ENCODE results near the gene ZNF837. TPM values are rescaled to one million over a fixed set of nuclear protein-coding genes. Genes with fewer than 3 reads are reported as not detected.

Gene ZNF837
- total and polyA plus RNA-seq, 2 of the 13 experiments (the other 11 are each of a cell fraction or from before 2014, with no cell fraction given): 0.29 to 1.3 TPM

DNA sequence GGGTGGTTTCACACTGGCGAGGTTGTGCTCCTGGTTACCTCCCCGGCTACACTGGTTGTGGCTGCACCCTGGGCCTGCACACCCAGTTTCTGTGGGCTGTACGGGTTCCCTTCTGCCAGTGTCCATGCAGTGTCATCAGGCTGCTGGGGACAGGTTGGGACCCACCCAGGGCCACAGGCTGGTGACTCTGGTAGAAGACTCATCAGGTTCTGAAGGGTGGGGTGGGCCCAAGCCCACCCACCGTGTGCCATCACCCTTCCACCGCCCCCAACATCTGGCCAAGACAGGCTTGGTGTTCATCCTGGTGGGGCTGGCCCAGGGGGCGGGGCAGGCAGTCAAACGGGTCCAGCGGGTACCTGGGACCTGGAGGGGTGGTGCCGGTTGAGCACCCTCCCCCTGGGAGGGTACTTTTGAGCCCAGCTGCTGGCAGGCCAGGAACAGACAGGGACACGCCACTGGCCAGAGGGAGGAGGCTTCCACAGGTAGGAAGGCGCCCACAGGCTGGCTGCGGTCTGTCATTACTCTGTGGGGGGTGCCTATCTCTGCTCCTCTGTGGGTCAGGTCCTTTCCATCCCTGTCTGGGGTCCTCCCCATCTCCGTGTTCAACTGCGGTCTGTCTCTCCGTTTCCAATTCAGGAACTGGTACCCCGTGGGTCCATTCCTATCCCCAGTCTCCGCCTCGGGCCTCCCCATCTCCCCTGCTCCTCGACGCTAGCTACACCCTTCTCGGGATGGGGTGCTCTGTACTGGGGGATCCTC, 14.6 kb upstream of the ZNF837 start, which contains the start of gene RNF225 (continued):
- TF ChIP-seq, protein P1, sequence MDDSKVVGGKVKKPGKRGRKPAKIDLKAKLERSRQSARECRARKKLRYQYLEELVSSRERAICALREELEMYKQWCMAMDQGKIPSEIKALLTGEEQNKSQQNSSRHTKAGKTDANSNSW (CRISPR knock-in tag; IDR thresholded peaks at IDR 0.05; ENCODE audit: borderline replicate concordance): no peak
- no peak for TF ChIP-seq ZNF570 (CRISPR knock-in tag; IDR thresholded peaks at IDR 0.05; ENCODE audit: borderline replicate concordance)
- no peak for TF ChIP-seq ZFP90 (CRISPR knock-in tag; IDR thresholded peaks at IDR 0.05; ENCODE audit: borderline replicate concordance)
- TF ChIP-seq CREB1 (IDR thresholded peaks at IDR 0.05): no peak
- no peak for TF ChIP-seq CREB1 (CRISPR knock-in tag; IDR thresholded peaks at IDR 0.05)
- no peak for TF ChIP-seq JDP2 (CRISPR knock-in tag; IDR thresholded peaks at IDR 0.05; ENCODE audit: borderline replicate concordance)
- TF ChIP-seq, protein P2, sequence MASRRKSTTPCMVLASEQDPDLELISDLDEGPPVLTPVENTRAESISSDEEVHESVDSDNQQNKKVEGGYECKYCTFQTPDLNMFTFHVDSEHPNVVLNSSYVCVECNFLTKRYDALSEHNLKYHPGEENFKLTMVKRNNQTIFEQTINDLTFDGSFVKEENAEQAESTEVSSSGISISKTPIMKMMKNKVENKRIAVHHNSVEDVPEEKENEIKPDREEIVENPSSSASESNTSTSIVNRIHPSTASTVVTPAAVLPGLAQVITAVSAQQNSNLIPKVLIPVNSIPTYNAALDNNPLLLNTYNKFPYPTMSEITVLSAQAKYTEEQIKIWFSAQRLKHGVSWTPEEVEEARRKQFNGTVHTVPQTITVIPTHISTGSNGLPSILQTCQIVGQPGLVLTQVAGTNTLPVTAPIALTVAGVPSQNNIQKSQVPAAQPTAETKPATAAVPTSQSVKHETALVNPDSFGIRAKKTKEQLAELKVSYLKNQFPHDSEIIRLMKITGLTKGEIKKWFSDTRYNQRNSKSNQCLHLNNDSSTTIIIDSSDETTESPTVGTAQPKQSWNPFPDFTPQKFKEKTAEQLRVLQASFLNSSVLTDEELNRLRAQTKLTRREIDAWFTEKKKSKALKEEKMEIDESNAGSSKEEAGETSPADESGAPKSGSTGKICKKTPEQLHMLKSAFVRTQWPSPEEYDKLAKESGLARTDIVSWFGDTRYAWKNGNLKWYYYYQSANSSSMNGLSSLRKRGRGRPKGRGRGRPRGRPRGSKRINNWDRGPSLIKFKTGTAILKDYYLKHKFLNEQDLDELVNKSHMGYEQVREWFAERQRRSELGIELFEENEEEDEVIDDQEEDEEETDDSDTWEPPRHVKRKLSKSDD (CRISPR knock-in tag; IDR thresholded peaks at IDR 0.05; ENCODE audit: low read depth): no peak

DNA sequence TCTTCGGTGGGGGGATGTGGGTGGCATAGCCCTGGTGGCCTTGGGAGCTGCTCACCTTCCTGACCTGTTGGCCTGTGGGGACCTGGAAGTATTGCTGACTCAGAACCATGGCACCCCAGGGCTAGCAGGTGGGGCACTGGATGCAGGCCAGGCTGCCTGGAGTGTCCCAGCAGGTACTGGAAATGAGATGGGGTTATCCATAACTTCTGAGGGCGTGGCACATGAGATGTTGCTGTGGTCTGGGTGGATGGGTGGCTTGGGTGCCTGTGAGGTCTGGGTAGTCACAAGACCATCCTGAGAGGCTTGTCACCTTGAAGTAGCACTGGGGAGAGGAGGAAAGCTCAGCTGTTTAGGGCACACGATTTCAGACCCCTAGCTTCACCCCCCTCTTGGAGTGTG, 14.0 kb upstream of the ZNF837 start:
- intact Hi-C loops (cut with micrococcal nuclease; ENCODE audit: unreplicated experiment): no loop called here
- Histone ChIP-seq H3K4me2 (ENCODE audit: low read depth, low read length) (no peak overlapping the region), H3K27ac (ENCODE audit: extremely low read length, insufficient read depth, low read length) (no peak overlapping the region), H3K9me3 (ENCODE audit: low read length) (no peaks in the 10 kb centered on the region), H3K36me3 (replicated peaks in 1 of 2; ENCODE audit: control insufficient read depth in 1 of 2, insufficient read depth in 2 of 2, low read length in 2 of 2) (peaks cover 12 to 47% of the 10 kb centered on the region in 2 experiments), H4K20me1 (ENCODE audit: insufficient read depth, low read length) (peaks cover 32% of the 10 kb centered on the region), H3K27me3 (ENCODE audit: control insufficient read depth in 1 of 2, insufficient read depth in 2 of 2, low read length in 2 of 2) (no peaks in the 10 kb centered on the region), H3K4me1 (ENCODE audit: insufficient read depth, low read length) (peaks cover 21% of the 10 kb centered on the region), H3K4me3 (replicated peaks in 1 of 3; ENCODE audit: insufficient read depth in 1 of 3, low read depth in 2 of 3, low read length in 3 of 3) (no peak overlapping the region), H3K79me2 (ENCODE audit: insufficient read depth, low read length) (peaks cover 14% of the 10 kb centered on the region), H2AFZ (ENCODE audit: low read length) (no peak overlapping the region), H3K9ac (ENCODE audit: insufficient read depth, low read depth, low read length) (no peak overlapping the region)
- no peak for DNase-seq (ENCODE audit: low spot score)
- BruUV-seq (replicated peaks): no TSS peak
- peak; percentile 1; the same call in 2 of the 3 replicates for ATAC-seq
- ChIA-PET CTCF (ENCODE audit: low intra/inter-chr PET ratio, low total read pairs) (no interaction called here), POLR2A (no interaction called here)
- WGBS (ENCODE audit: low lambda C conversion rate): 88% methylated on average over 1 of the region's 3 CpGs
- no peak for FAIRE-seq
- in situ Hi-C loops (cut with HindIII; ENCODE audit: extremely low pct_ligation_motif_present, low pct_unique_long_range_greater_than_20kb): no loop called here
- TF ChIP-seq SIX1 (CRISPR knock-in tag; IDR thresholded peaks at IDR 0.05; ENCODE audit: borderline replicate concordance) (no peak), XRCC5 (optimal IDR thresholded peaks at IDR 0.05; ENCODE audit: low read length) (no peak), SMARCC2 (IDR thresholded peaks at IDR 0.05) (no peak), POLR2A (IDR thresholded peaks at IDR 0.05; ENCODE audit: insufficient read depth in 1 of 2, low read depth in 2 of 2, low read length in 2 of 2) (peak in 1 of 2 experiments; percentile 21; a peak in 1 of 4 replicates), MAFF (IDR thresholded peaks at IDR 0.05; ENCODE audit: low read depth, low read length) (peak; percentile 41), MED1 (CRISPR knock-in tag; IDR thresholded peaks at IDR 0.05) (no peak), ZNF343 (CRISPR knock-in tag; IDR thresholded peaks at IDR 0.05) (0 out of 2 replicates have a peak, but pooled peaks have one; percentile 33), HES4 (CRISPR knock-in tag; IDR thresholded peaks at IDR 0.05; ENCODE audit: borderline replicate concordance) (no peak)
- TF ChIP-seq, protein P3, sequence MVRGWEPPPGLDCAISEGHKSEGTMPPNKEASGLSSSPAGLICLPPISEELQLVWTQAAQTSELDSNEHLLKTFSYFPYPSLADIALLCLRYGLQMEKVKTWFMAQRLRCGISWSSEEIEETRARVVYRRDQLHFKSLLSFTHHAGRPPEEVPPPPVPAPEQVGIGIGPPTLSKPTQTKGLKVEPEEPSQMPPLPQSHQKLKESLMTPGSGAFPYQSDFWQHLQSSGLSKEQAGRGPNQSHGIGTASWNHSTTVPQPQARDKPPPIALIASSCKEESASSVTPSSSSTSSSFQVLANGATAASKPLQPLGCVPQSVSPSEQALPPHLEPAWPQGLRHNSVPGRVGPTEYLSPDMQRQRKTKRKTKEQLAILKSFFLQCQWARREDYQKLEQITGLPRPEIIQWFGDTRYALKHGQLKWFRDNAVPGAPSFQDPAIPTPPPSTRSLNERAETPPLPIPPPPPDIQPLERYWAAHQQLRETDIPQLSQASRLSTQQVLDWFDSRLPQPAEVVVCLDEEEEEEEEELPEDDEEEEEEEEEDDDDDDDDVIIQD (CRISPR knock-in tag; IDR thresholded peaks at IDR 0.05; ENCODE audit: low read depth): no peak
- TF ChIP-seq, protein P4, sequence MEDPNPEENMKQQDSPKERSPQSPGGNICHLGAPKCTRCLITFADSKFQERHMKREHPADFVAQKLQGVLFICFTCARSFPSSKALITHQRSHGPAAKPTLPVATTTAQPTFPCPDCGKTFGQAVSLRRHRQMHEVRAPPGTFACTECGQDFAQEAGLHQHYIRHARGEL (CRISPR knock-in tag; IDR thresholded peaks at IDR 0.05): no peak
- TF ChIP-seq, protein P5, sequence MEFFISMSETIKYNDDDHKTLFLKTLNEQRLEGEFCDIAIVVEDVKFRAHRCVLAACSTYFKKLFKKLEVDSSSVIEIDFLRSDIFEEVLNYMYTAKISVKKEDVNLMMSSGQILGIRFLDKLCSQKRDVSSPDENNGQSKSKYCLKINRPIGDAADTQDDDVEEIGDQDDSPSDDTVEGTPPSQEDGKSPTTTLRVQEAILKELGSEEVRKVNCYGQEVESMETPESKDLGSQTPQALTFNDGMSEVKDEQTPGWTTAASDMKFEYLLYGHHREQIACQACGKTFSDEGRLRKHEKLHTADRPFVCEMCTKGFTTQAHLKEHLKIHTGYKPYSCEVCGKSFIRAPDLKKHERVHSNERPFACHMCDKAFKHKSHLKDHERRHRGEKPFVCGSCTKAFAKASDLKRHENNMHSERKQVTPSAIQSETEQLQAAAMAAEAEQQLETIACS (CRISPR knock-in tag; IDR thresholded peaks at IDR 0.05): no peak
